ENCODE data around the gene CFAP20DC.
"Not testable (repeated sequence)": the region's sequence is repeated elsewhere in the genome, so short reads cannot be mapped to it uniquely, and the experiment has no call there.

Gene CFAP20DC

DNA sequence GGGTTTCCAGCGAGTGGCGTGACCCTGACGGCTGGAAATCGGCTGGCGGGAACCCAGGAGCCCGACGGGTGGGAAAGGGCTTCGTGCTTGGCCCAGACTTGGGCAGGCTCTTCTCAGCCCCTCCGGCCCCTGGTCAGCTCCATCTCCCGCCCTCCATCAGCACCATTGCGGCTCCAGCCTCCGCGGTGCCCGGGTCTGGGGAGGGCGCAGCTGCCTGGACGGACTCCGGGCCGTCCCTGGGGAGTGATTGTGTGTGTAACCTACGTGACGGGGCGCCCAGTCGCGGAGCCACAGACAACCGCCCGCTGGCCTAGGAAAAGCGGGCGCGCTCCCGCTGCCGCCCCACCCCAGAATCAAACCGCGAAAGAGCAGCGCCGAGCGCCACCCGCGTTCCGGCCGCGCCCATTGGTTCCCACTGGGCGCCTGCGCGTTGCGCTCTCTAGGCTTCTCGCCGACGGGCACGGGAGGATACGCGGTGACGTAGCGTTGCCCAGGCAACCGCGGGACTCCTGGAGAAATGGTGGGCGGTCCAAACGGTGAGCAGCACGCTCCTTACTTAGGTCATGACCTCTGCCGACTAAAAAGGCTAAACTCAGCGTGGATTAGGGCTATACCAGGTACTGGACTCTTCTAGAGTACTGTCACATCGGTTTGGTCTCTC, at the start of gene CFAP20DC:
Gene CFAP20DC, minus strand, starts transcription at position 355 of the 661 bp plus-strand sequence. CDS start 394 bp downstream, outside the sequence.
- TF ChIP-seq POLR2A (IDR thresholded peaks at IDR 0.05; ENCODE audit: extremely low read depth, insufficient read length) (no peak), MYC (IDR thresholded peaks at IDR 0.05; ENCODE audit: low read depth, low read length) (no peak)
- TF ChIP-seq, protein P1, sequence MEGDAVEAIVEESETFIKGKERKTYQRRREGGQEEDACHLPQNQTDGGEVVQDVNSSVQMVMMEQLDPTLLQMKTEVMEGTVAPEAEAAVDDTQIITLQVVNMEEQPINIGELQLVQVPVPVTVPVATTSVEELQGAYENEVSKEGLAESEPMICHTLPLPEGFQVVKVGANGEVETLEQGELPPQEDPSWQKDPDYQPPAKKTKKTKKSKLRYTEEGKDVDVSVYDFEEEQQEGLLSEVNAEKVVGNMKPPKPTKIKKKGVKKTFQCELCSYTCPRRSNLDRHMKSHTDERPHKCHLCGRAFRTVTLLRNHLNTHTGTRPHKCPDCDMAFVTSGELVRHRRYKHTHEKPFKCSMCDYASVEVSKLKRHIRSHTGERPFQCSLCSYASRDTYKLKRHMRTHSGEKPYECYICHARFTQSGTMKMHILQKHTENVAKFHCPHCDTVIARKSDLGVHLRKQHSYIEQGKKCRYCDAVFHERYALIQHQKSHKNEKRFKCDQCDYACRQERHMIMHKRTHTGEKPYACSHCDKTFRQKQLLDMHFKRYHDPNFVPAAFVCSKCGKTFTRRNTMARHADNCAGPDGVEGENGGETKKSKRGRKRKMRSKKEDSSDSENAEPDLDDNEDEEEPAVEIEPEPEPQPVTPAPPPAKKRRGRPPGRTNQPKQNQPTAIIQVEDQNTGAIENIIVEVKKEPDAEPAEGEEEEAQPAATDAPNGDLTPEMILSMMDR (IDR thresholded peaks at IDR 0.05; ENCODE audit: low read depth, low read length): no peak
- TF ChIP-seq, protein P2, sequence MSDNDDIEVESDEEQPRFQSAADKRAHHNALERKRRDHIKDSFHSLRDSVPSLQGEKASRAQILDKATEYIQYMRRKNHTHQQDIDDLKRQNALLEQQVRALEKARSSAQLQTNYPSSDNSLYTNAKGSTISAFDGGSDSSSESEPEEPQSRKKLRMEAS (IDR thresholded peaks at IDR 0.05; ENCODE audit: low read depth, low read length): no peak
- H3K4me3 ChIP-seq (ENCODE audit: low read depth, low read length): no peak within 1 kb of the TSS

DNA sequence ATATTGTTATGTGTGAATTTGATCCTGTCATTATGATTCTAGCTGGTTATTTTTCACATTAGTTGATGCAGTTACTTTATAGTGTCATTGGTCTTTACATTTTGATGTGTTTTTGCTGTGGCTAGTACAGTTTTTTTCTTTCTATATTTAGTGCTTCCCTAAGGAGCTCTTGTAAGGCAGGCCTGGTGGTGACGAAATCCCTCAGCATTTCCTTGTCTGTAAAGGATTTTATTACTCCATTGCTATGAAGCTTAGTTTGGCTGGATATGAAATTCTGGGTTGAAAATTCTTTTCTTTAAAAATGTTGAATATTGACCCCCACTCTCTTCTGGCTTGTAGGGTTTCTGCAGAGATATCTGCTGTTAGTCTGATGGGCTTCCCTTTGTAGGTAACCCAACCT, 48.7 kb upstream of the CFAP20DC start:
- H3K4me3 ChIP-seq (ENCODE audit: low read depth, low read length); DNase-seq (ENCODE audit: low read depth): not testable (repeated sequence)

More for the DNA sequence above, at the start of gene CFAP20DC:
- DNase-seq (ENCODE audit: low read depth): no peak

DNA sequence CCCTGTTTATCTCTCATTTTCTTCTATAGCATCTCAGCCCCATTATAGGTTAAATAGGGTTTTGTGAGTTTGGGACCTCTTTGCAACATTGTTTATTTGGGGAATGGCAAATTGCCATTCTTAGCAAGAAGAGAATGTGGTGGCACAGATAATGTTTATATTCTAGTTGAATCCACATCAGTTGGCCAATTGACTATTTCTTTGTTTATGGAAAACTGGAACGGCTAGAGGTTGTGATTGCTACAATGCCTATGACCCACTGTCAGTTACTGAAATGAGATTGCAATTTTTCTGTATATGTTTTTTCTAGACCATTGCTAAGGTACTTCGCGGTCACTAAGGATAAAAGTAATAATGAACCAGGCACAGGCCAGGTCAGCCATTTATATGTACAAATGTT, 44.6 kb upstream of the CFAP20DC start:
- no peak for DNase-seq (ENCODE audit: low read depth)
- no peak for TF ChIP-seq POLR2A (IDR thresholded peaks at IDR 0.05; ENCODE audit: extremely low read depth, insufficient read length)
- TF ChIP-seq, protein P2 (IDR thresholded peaks at IDR 0.05; ENCODE audit: low read depth, low read length): no peak
- no peak for TF ChIP-seq MYC (IDR thresholded peaks at IDR 0.05; ENCODE audit: low read depth, low read length)
- H3K4me3 ChIP-seq (ENCODE audit: low read depth, low read length): no peak overlapping the region

DNA sequence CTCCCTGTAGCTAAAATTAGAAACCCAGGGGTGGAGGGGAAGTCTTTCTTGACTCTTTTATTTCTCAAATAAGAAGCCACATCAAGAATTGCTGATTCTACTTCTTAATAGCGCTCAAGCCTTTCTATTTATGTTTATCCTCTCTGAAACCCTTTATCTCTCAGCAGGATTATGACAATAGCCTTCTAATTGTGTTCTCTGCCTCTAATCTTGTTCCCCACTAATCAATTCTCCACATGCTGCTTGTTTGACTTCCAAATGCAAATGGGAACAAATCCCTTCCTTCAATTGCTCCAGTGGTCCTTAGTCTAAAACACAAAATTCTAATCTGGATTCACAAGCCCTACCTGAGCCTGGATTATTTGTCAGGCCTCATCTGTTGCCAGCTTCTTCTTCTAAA, 43.7 kb upstream of the CFAP20DC start:
- DNase-seq (ENCODE audit: low read depth): no peak

DNA sequence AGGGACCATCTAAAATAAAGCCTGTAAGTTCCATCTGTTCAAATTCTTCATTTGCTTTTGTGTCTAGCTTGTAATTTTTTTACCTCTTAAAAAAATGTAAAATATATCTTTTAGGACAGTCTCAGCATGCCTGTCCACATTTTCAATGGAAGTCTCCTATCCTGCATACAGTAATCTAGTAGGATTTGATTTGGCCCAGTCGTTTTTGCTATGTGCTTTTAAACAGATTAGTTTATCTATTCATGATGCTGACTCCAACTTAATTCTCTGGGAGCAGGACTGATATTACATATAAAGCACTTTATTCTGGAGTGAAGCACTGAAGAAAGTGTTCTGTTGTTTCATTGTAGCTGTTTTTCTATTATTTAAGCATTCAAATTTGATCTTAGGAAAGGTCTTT, 38.9 kb upstream of the CFAP20DC start:
- TF ChIP-seq MYC (IDR thresholded peaks at IDR 0.05; ENCODE audit: low read depth, low read length): no peak
- TF ChIP-seq, protein P1 (IDR thresholded peaks at IDR 0.05; ENCODE audit: low read depth, low read length): no peak
- TF ChIP-seq POLR2A (IDR thresholded peaks at IDR 0.05; ENCODE audit: extremely low read depth, insufficient read length): no peak

More for the DNA sequence above, 43.7 kb upstream of the CFAP20DC start:
- no peak for TF ChIP-seq POLR2A (IDR thresholded peaks at IDR 0.05; ENCODE audit: extremely low read depth, insufficient read length)
- TF ChIP-seq MYC (IDR thresholded peaks at IDR 0.05; ENCODE audit: low read depth, low read length): no peak
- TF ChIP-seq, protein P2 (IDR thresholded peaks at IDR 0.05; ENCODE audit: low read depth, low read length): no peak
- TF ChIP-seq, protein P1 (IDR thresholded peaks at IDR 0.05; ENCODE audit: low read depth, low read length): no peak
- H3K4me3 ChIP-seq (ENCODE audit: low read depth, low read length): no peak overlapping the region

DNA sequence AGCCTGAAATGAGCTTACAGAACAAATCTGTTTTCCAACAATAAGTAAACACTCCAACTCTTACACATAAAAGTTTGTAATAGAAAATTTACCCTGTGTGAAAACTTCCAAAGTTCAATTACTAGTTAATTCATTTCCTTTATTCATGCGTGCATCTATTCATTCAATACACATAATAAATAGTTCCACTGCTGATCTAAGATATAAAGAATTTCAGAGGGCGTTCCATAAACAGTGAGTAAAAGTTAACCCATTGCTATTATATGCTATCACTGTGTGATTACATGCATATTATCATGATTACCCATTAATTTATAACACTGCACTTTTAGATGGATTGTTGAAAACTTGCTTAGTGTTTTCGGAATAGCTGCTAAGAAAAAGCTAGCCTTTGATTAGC, 36.2 kb upstream of the CFAP20DC start:
- DNase-seq (ENCODE audit: low read depth): no peak
- H3K4me3 ChIP-seq (ENCODE audit: low read depth, low read length): no peak overlapping the region
- TF ChIP-seq MYC (IDR thresholded peaks at IDR 0.05; ENCODE audit: low read depth, low read length) (no peak), POLR2A (IDR thresholded peaks at IDR 0.05; ENCODE audit: extremely low read depth, insufficient read length) (no peak)
- TF ChIP-seq, protein P1 (IDR thresholded peaks at IDR 0.05; ENCODE audit: low read depth, low read length): no peak
- TF ChIP-seq, protein P2 (IDR thresholded peaks at IDR 0.05; ENCODE audit: low read depth, low read length): no peak

More for the DNA sequence above, 38.9 kb upstream of the CFAP20DC start:
- H3K4me3 ChIP-seq (ENCODE audit: low read depth, low read length): no peak overlapping the region
- DNase-seq (ENCODE audit: low read depth): no peak

DNA sequence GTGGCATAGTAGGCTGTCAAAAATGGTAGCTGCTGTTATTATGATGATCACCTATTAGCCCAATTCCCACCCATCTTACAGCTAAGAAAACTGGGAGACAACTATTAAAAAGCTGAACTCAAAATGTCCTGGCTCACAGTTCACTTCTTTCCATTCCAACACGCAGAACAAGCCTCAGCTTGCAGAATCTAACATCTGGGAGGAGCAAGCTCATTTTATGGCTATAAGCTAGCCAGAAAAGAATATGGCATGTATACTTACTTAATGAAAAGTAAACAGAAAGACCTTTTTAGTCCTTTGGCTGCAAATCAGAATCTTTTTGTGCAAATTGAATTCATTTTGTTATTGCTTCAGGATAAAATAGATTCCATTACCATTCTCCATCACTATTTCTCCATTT, 34.8 kb upstream of the CFAP20DC start:
- DNase-seq (ENCODE audit: low read depth): no peak
- H3K4me3 ChIP-seq (ENCODE audit: low read depth, low read length): no peak overlapping the region
- TF ChIP-seq, protein P1 (IDR thresholded peaks at IDR 0.05; ENCODE audit: low read depth, low read length): no peak
- TF ChIP-seq, protein P2 (IDR thresholded peaks at IDR 0.05; ENCODE audit: low read depth, low read length): no peak
- TF ChIP-seq POLR2A (IDR thresholded peaks at IDR 0.05; ENCODE audit: extremely low read depth, insufficient read length): no peak
- TF ChIP-seq MYC (IDR thresholded peaks at IDR 0.05; ENCODE audit: low read depth, low read length): no peak
